Measurements from ENCODE around the gene SEPTIN1. TPM values are rescaled to one million over a fixed set of nuclear protein-coding genes. Genes with fewer than 3 reads are reported as not detected.

SEPTIN1 gene
- total and polyA plus RNA-seq, 2 of the 4 experiments (the other 2 are of a cell fraction), result 0.24 TPM; not detected in 1

GRCh38 chr16:30394592-30395154 is 12.3 kb upstream of the SEPTIN1 start:
- Histone ChIP-seq H2AK5ac (ENCODE audit: low read depth, low read length) (peak overlapping the region; percentile 61), H3K9ac (ENCODE audit: low read depth, low read length) (peak overlapping the region; percentile 93), H3K27ac (ENCODE audit: insufficient read depth, low read length) (peak overlapping the region; percentile 82), H3K18ac (ENCODE audit: low read depth, low read length) (peak overlapping the region; percentile 55), H4K91ac (ENCODE audit: insufficient read depth, low read depth, low read length) (peak overlapping the region; percentile 79), H3K36me3 (ENCODE audit: control insufficient read depth, insufficient read depth, low read length) (peaks cover 12% of the 10 kb centered on the region; the same call in 1 of the 2 replicates), H3K14ac (replicated peaks; ENCODE audit: low read depth, low read length) (peak overlapping the region; percentile 90), H3K9me1 (ENCODE audit: insufficient read depth, low read length) (no peaks in the 10 kb centered on the region), H3K4ac (ENCODE audit: low read depth, low read length) (peak overlapping the region; percentile 87), H3K4me2 (ENCODE audit: low read depth, low read length) (peak overlapping the region; percentile 96), H3K23ac (ENCODE audit: low read depth, low read length) (peak overlapping the region; percentile 94), H4K5ac (ENCODE audit: low read depth, low read length) (peak overlapping the region; percentile 86), H3K4me1 (ENCODE audit: control insufficient read depth, insufficient read depth, low read length) (peaks cover 7% of the 10 kb centered on the region), H2AFZ (replicated peaks; ENCODE audit: low read length, poor library complexity) (peak overlapping the region; percentile 98), H3K4me3 (ENCODE audit: insufficient read depth, low read depth, low read length) (peak overlapping the region; percentile 95), H3K27me3 (ENCODE audit: control insufficient read depth, insufficient read depth, low read length) (no peaks in the 10 kb centered on the region), H2BK20ac (ENCODE audit: low read depth, low read length) (no peak overlapping the region), H4K20me1 (ENCODE audit: insufficient read depth, low read length) (no peaks in the 10 kb centered on the region), H4K8ac (ENCODE audit: low read depth in 2 of 2, low read length in 2 of 2) (peak overlapping the region; percentile 77 to 92), H3K79me1 (ENCODE audit: low read depth in 1 of 2, low read length in 2 of 2) (peaks cover 0 to 50% of the 10 kb centered on the region in 2 experiments), H3K56ac (ENCODE audit: extremely low read depth, insufficient read depth, low read length) (peak overlapping the region; percentile 94), H2BK5ac (ENCODE audit: low read depth, low read length, poor library complexity, severe bottlenecking) (peak overlapping the region; percentile 81), H3K9me3 (ENCODE audit: control insufficient read depth, insufficient read depth, low read length) (no peaks in the 10 kb centered on the region), H2AK9ac (replicated peaks; ENCODE audit: low read depth, low read length, poor library complexity) (peak overlapping the region; percentile 94), H2BK15ac (ENCODE audit: low read depth, low read length) (0 out of 3 replicates have a peak overlapping the region, but pooled peaks have one; percentile 2), H2BK120ac (ENCODE audit: low read depth, low read length) (peak overlapping the region; percentile 9; the same call in 1 of the 2 replicates)
- ChIA-PET CTCF (interaction anchor here (1.0 to 1.5 kb wide), 2 partner anchors 15 to 26 kb away, joined by 3 to 6 read pairs; no protein-coding TSS in a partner anchor), POLR2A (ENCODE audit: unreplicated experiment) (interaction anchor here (0.5 to 1.3 kb wide), 3 partner anchors 12 to 264 kb away, joined by 3 to 7 read pairs (median 3); partner anchors contain the start of gene ZNF771)
- intact Hi-C loops (cut with micrococcal nuclease) (loop anchor here (2.0 kb wide), 2 partner anchors 14 to 16 kb away; no protein-coding TSS in a partner anchor), in situ Hi-C loops (cut with MboI; ENCODE audit: low sequenced_read_pairs) (no loop called here), dilution Hi-C loops (cut with HindIII; ENCODE audit: low sequenced_read_pairs, unreplicated experiment) (no loop called here)
- WGBS, 2 experiments (ENCODE audit: extremely low coverage in 2 of 2, insufficient read length in 1 of 2), result 1% methylated on average over 19 of the region's 31 CpGs; no CpG with 5 or more reads in 1 of the 2 experiments
- DNase-seq, result peak; percentile 50
- TF ChIP-seq MXI1 (IDR thresholded peaks at IDR 0.05; ENCODE audit: borderline replicate concordance, low read depth, low read length) (no peak), POLR2A (IDR thresholded peaks at IDR 0.05; ENCODE audit: low read depth, low read length) (peak; percentile 58)
- BruUV-seq (replicated peaks), result no TSS peak
- ATAC-seq (ENCODE audit: low read depth), result peak; percentile 36

Data from IMR-90 (cell line).